Neural progenitor cell (in vitro differentiated cells): ENCODE data around the gene LDLRAD4.

ENCODE experiments used
- EZH2 ChIP-seq: fragments of 200-600 bp; sonication (generic); IDR thresholded peaks from 2 replicates; pipeline ENCODE4 v1.6.1; 2017; ENCODE audit warnings: antibody characterized with exemption, mild to moderate bottlenecking, moderate library complexity
- EZH2phosphoT487 ChIP-seq: fragments of 200-600 bp; sonication (generic); IDR thresholded peaks from 2 replicates; pipeline ENCODE4 v1.6.1; 2017; ENCODE audit warnings: antibody characterized with exemption

GRCh38 chr18:13514558-13514957 lies 296.0 kb downstream of the LDLRAD4 start:
- no peak for TF ChIP-seq EZH2
- no peak for TF ChIP-seq EZH2phosphoT487
